Spleen (tissue), 11 donors: ENCODE data around the gene CCDC91. TPM values are rescaled to one million over a fixed set of nuclear protein-coding genes. Genes with fewer than 3 reads are reported as not detected.
"Not testable (repeated sequence)": the region's sequence is repeated elsewhere in the genome, so short reads cannot be mapped to it uniquely, and the experiment has no call there.

Experiments used
- DNase-seq: peaks from one replicate; pipeline ENCODE4 v3.0.0-alpha.2; 2020
- H3K27ac ChIP-seq, 8 donors: fragments of 200-600 bp; sonication (generic) in 7 of 8; 1 replicate in 4 of 8; 2 replicates in 4 of 8; pipeline versions ENCODE4 v1.5.0 to v1.8.0; 2016 to 2021; ENCODE audit warnings: inconsistent platforms in 4 of 8, mild to moderate bottlenecking in 4 of 8, moderate library complexity in 1 of 8
- H3K27me3 ChIP-seq, 7 donors: fragments of 200-600 bp; sonication (generic) in 6 of 7; replicated peaks in 1 of 7; 1 replicate in 4 of 7; 2 replicates in 3 of 7; pipeline versions ENCODE4 v1.5.0 to v1.8.0; 2016 to 2021; ENCODE audit warnings: inconsistent platforms in 3 of 7, mild to moderate bottlenecking in 1 of 7
- H3K36me3 ChIP-seq, 6 donors: fragments of 200-600 bp; sonication (generic) in 5 of 6; 1 replicate in 4 of 6; 2 replicates in 2 of 6; pipeline versions ENCODE4 v1.5.0 to v1.8.0; 2016 to 2021; ENCODE audit warnings: inconsistent platforms in 2 of 6
- H3K4me1 ChIP-seq, 6 donors: fragments of 200-600 bp; sonication (generic) in 5 of 6; 1 replicate in 3 of 6; 2 replicates in 3 of 6; pipeline versions ENCODE4 v1.5.0 to v1.8.0; 2016 to 2021; ENCODE audit warnings: inconsistent platforms in 3 of 6
- H3K4me3 ChIP-seq, 8 donors: fragments of 200-600 bp; sonication (generic) in 7 of 8; 1 replicate in 4 of 8; 2 replicates in 4 of 8; pipeline versions ENCODE4 v1.5.0 to v1.8.0; 2016 to 2021; ENCODE audit warnings: inconsistent platforms in 4 of 8, mild to moderate bottlenecking in 4 of 8, moderate library complexity in 2 of 8
- H3K9me3 ChIP-seq, 8 donors: fragments of 200-600 bp; sonication (generic) in 7 of 8; 1 replicate in 4 of 8; 2 replicates in 4 of 8; pipeline versions ENCODE4 v1.5.0 to v1.8.0; 2016 to 2021; ENCODE audit warnings: inconsistent platforms in 4 of 8
- CTCF ChIP-seq, 11 experiments: fragments of 200-600 bp in 7 of 11; fragments of 450-650 bp in 4 of 11; sonication (generic) in 4 of 11; IDR thresholded peaks in 8 of 11; conservative IDR thresholded peaks in 3 of 11; 1 replicate in 7 of 11; 2 replicates in 4 of 11; pipeline versions ENCODE4 v1.4.0 to v1.8.0; 2016 to 2021; ENCODE audit warnings: antibody characterized with exemption in 11 of 11, inconsistent platforms in 4 of 11, mild to moderate bottlenecking in 1 of 11
- POLR2A ChIP-seq, 3 donors: fragments of 450-650 bp; IDR thresholded peaks; one replicate each; pipeline ENCODE4 v1.5.1; 2017; ENCODE audit warnings: antibody characterized with exemption in 3 of 3, mild to moderate bottlenecking in 1 of 3
- POLR2AphosphoS5 ChIP-seq, 3 donors: sonication (generic); formaldehyde crosslinking; IDR thresholded peaks; one replicate each; pipeline ENCODE4 v1.5.1; 2017; ENCODE audit warnings: antibody characterized with exemption in 3 of 3
- WGBS, 5 donors: extraction: QIAGEN DNeasy Blood & Tissue Kit in 3 of 5; methylation state at CpG; one replicate each; pipeline versions ENCODE4 v1.1.5 to v1.1.7; 2013 to 2018; 5-methylcytosine and 5-hydroxymethylcytosine counted together
- intact Hi-C: fragments of 100-400 bp; cut with DNase I; formaldehyde crosslinking; loops from one replicate; pipeline ENCODE4 v1.15.0; 2023; ENCODE audit warnings: low total_unique reads
- polyA plus RNA-seq, 3 donors: library from polyadenylated mRNA; stranded (reverse); fragments of 200-250 nt; gene quantifications; one replicate each; pipeline ENCODE4 v1.2.1, GENCODE V29; 2013
- total RNA-seq, 7 donors: library from RNA; depleted of rRNA in 3 of 7; stranded (reverse); fragments of >200 nt in 3 of 7; fragmentation: NEBNext Ultra II Directional in 4 of 7; extraction: Animal tissue kit (Norgen Biotek cat#: 25700) in 4 of 7; gene quantifications; one replicate each; pipeline versions ENCODE4 v1.1.0 to v1.2.1, GENCODE V29; 2016 to 2021
- donor health status: healthy with polysubstance abuse.
- donor health status: DM: no; HTN: no; CAD: no; lungs with moderate emphysema.
- donor health status: DM: no; HTN: no; CAD: no.
- donor health status: Bipolar disorder and iron deficiency.
- donor health status: healthy.
- donor health status: DM: no; HTN: no; CAD: no.
- donor health status: DM: yes; HTN: yes; CAD: no.

CCDC91 gene
- total and polyA plus RNA-seq, 10 donors, result 12.8 to 65.9 (median 43.4) TPM

- no peak for TF ChIP-seq POLR2AphosphoS5 (IDR thresholded peaks at IDR 0.05)
- no peak for TF ChIP-seq CTCF (IDR thresholded peaks at IDR 0.05 in 8 of 11, conservative IDR thresholded peaks at IDR 0.05 in 3 of 11)
- no peak for TF ChIP-seq POLR2A (IDR thresholded peaks at IDR 0.05)
- Histone ChIP-seq H3K4me3 (no peak overlapping the region), H3K36me3 (peaks cover 0 to 70% (median 4%) of the 10 kb centered on the region in 6 donors), H3K27me3 (no peaks in the 10 kb centered on the region), H3K9me3 (no peaks in the 10 kb centered on the region), H3K4me1 (peaks cover 0 to 17% (median 0%) of the 10 kb centered on the region in 6 donors), H3K27ac (no peak overlapping the region)
- intact Hi-C loops, result no loop called here
- 52 to 70% (median 61%) methylated on average over 2 of the region's 2 CpGs for WGBS, 5 donors
- no peak for DNase-seq
These were observed 270.3 kb downstream of the CCDC91 start for GRCh38 chr12:28460420-28461130.

DNA sequence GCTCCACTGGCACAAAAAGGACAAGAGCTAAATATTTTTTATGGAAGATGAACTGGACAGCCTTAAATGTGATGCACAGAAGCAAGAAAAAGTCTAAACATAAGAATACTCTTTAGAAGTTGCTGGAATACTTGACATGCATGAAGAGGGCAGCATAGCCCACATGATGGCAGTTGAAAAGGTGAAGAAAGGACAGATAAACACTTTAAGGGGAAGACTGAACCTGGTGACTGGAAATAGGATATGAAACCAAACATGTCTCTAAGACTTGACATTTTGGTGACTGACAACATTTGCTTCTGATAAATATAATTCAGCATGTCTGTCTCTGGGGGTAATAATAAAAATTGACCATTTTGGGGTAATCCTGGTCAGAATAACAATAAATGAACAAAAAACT is 273.1 kb downstream of the CCDC91 start:
- Histone ChIP-seq H3K9me3 (no peaks in the 10 kb centered on the region), H3K27ac (no peak overlapping the region), H3K4me3 (no peak overlapping the region), H3K36me3 (peaks cover 0 to 74% (median 4%) of the 10 kb centered on the region in 6 donors), H3K4me1 (no peaks in the 10 kb centered on the region), H3K27me3 (no peaks in the 10 kb centered on the region)
- TF ChIP-seq POLR2A (IDR thresholded peaks at IDR 0.05) (no peak), POLR2AphosphoS5 (IDR thresholded peaks at IDR 0.05) (no peak), CTCF (IDR thresholded peaks at IDR 0.05 in 8 of 11, conservative IDR thresholded peaks at IDR 0.05 in 3 of 11) (no peak)
- no peak for DNase-seq
- intact Hi-C loops, result no loop called here

DNA sequence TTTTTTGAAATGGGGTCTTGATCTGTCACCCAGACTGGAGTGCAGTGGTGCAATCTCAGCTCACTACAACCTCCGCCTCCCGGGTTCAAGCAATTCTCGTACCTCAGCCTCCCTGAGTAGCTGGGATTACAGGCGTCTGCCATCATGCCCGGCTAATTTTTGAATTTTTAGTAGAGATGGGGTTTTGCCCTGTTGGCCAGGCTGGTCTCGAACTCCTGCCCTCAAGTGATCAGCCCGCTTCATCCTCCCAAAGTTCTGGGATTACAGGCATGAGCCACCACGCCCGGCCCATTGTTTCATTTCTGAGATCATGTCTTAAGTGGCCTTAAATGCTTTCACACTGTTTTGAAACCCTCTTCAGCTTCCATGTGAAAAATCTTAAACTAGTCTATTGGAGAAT is 281.5 kb downstream of the CCDC91 start:
- H3K4me1 ChIP-seq, H3K27ac ChIP-seq, H3K9me3 ChIP-seq, intact Hi-C loops, DNase-seq, H3K27me3 ChIP-seq, H3K4me3 ChIP-seq: not testable (repeated sequence)
- peaks cover 0 to 23% (median 0%) of the 10 kb centered on the region in 6 donors for H3K36me3 ChIP-seq
- 96 to 99% (median 97%) methylated on average over 9 of the region's 9 CpGs for WGBS, 5 donors

- DNase-seq, H3K27me3 ChIP-seq, intact Hi-C loops: not testable (repeated sequence)
These were observed 285.9 kb downstream of the CCDC91 start for GRCh38 chr12:28476206-28476605.

GRCh38 chr12:28479097-28479496 is 288.8 kb downstream of the CCDC91 start:
- DNase-seq, H3K27ac ChIP-seq, H3K4me1 ChIP-seq, H3K4me3 ChIP-seq, H3K27me3 ChIP-seq, intact Hi-C loops: not testable (repeated sequence)
- Histone ChIP-seq H3K9me3 (peaks cover 0 to 15% (median 0%) of the 10 kb centered on the region in 8 donors), H3K36me3 (peaks cover 0 to 31% (median 0%) of the 10 kb centered on the region in 6 donors)
- WGBS, 5 donors, result 92 to 100% (median 100%) methylated on average over 1 of the region's 1 CpG

More at GRCh38 chr12:28476206-28476605, 285.9 kb downstream of the CCDC91 start:
- not testable (repeated sequence) for H3K4me1 ChIP-seq, H3K4me3 ChIP-seq, H3K27ac ChIP-seq
- peaks cover 0 to 20% (median 0%) of the 10 kb centered on the region in 6 donors for H3K36me3 ChIP-seq
- H3K9me3 ChIP-seq, result peaks cover 0 to 15% (median 0%) of the 10 kb centered on the region in 8 donors
- WGBS, 5 donors, result 81 to 98% (median 85%) methylated on average over 3 of the region's 3 CpGs
